Left renal cortex interstitium (tissue), 4 donors: ENCODE measurements around the gene NAXD. TPM values are rescaled to one million over a fixed set of nuclear protein-coding genes. Genes with fewer than 3 reads are reported as not detected.
"Not testable (repeated sequence)": the region's sequence is repeated elsewhere in the genome, so short reads cannot be mapped to it uniquely, and the experiment has no call there.

Experiments used
- DNase-seq, 4 donors: peaks; one replicate each; pipeline ENCODE4 v3.0.0-alpha.2; 2013; ENCODE audit warnings: low read depth in 4 of 4, low spot score in 2 of 4, missing footprints in 1 of 4
- polyA plus RNA-seq, 4 donors: library from polyadenylated mRNA; unstranded; fragments of 120-200 nt; gene quantifications; one replicate each; pipeline ENCODE4 v1.2.1, GENCODE V29; 2013; ENCODE audit not compliant: insufficient read length in 4 of 4

The NAXD gene
- polyA plus RNA-seq, 4 donors = 42.0 to 48.5 (median 46.2) TPM

DNA sequence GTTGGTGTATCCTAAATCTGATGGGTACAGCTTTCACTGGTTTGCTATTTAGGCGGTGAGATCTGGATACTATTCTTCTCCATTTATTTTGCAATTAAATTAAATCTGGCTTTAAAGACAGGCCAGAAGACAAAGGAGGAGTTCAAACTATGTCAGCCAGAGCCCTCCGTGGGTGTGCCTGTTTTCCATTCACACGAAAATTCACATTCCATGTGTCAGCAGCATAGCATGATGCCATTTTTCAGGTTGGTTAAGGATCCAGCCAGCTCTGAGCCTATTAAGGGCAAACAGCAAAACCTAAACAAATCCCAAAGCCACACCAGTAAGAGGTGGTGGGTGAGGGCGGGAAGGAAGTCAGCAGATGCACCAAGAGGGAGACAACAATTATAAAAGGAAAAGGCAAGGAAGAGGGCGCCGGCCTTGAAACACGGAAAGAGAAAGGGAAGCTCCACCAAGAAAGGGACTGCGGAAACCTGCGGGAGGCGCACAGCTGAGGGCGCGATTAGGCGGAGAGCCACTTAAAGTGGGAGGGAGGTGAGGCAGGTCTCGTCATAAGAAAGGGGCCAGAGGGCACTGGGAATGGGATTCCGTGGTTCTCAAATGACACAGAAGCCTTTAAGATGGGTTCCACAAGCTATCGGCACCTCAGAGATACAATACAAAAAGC lies 47.6 kb downstream of the NAXD start:
- DNase-seq = no peak

DNA sequence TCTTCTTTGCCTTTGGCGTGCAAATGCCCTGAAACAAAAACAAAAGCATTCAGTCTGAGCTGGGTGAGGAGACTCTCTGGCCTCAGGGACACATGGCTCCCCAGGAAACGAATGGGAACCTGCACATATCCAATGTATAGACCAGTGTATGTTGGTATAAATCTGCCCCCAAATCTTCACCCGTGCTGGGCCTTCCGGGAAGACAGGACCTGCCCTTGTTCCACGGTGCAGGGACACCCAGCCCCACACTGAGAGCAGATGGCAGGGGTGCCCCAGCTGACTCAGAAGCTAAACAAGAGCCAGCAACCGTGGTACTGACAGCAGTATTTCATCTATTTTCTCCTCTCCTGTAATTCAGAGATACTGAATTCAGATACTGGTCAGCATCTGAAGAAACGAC lies 48.1 kb downstream of the NAXD start:
- DNase-seq = no peak

DNA sequence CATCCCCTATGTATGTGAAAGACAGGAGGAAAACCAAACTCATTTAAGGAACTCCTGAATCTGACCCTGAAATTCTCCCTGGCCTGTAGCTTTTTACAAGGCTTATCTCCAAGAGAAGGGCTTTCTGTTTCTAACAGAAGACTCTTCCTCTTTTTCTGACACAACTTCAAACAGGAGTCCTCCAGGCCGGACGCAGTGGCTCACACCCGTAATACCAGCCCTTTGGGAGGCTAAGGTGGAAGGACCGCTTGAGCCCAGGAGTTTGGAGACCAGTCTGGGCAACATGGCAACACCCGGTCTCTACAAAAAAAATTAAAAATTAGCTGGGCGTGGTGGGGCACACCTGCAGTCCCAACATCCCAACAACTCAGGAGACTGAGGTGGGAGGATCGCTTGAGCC lies 48.7 kb downstream of the NAXD start:
- DNase-seq = no peak

DNA sequence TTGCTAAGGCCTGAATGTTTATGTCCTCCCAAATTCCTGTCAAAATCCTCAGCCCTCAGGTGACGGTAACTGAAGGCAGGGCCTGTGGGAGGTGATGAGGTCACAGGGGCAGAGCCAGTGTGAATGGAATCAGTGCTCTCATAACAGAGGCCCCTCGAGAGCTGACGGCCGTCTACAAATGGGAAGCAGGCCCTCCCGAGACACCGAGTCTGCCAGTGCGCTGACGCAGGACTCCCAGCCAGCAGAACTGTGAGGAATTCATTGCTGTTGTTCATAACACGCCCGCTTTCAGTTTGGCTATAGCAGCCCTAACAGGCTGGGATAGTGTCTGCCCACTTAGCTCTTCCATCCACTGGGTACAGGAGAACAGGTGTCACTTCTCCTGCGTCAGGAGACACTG lies 49.3 kb downstream of the NAXD start:
- DNase-seq = no peak

DNA sequence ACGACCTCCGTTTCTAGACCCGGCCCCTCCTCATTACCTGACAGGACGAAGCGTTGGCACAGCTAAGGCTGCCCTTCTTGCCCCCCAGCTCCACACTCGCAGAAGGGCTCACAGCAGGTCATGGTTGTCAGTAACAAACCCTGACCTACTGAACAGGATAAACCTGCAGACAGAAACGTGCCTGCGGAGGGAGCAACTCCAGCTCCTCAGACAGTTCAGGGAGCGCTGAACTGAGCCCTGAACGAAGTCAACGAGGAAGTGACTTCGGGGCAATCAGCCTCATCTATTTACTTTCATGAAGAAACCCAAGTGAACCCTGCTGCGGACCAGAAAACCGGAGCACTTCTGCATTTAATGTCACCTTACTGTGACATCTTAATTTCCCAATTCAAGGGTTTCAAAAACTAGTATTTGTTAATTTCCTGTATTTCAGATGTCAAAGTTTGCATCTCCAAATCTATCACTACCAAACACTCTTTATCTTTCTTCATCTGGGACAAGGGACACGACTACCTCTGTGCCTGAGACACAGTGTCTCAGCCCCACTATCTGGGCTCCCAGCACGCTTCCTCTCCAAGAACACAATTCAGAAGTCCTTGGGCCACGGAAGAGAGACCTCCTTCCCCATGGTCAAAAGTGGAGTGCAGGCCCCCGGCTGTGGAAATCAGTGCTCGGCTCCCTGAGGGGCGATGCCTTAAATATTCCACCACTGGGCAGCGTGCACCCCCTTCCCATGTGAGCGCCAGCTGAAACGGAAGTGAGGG lies 50.3 kb downstream of the NAXD start:
- DNase-seq = no peak

DNA sequence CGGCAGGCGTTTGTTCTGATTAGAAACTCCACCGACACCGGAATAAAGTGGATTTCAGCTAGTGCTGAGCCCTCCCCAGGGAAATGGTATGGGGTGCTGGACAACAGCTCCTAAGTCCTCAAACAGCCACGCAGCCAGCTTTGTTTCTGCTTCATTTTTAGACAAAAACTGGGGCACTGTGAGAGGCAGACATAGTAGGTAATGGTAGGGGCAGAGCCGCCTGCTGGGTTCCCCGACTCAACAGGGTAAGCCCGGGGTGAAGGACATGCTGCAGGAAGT lies 50.8 kb downstream of the NAXD start:
- no peak for DNase-seq

DNA sequence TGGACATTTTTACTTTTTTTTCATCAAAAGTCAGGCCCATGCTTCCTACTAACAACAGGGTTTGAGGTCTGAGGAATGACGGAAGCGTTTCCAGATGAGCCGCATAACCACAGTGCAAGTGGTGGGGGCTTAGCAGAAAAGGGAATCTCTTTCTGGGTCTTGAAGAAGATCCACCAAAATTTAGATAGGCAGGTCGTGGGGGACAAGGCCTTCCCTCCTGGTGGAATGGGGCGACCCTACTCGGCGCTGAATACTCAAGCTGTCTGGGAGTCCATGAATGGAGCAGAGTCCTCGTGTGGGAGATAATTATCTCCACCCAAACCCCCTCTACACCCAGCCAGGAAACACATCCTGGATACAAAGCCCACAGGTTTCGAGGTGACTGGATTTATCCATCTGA lies 53.7 kb downstream of the NAXD start:
- DNase-seq = no peak

DNA sequence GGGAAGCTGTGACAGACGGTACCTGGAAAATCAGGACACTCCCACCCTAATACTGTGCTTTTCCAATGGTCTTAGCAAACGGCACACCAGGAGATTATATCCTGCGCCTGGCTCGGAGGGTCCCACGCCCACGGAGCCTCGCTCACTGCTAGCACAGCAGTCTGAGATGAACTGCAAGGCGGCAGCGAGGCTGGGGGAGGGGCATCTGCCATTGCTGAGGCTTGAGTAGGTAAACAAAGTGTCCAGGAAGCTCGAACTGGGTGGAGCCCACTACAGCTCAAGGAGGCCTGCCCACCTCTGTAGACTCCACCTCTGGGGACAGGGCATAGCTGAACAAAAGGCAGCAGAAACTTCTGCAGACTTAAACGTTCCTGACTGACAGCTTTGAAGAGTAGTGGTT lies 54.5 kb downstream of the NAXD start:
- not testable (repeated sequence) for DNase-seq

DNA sequence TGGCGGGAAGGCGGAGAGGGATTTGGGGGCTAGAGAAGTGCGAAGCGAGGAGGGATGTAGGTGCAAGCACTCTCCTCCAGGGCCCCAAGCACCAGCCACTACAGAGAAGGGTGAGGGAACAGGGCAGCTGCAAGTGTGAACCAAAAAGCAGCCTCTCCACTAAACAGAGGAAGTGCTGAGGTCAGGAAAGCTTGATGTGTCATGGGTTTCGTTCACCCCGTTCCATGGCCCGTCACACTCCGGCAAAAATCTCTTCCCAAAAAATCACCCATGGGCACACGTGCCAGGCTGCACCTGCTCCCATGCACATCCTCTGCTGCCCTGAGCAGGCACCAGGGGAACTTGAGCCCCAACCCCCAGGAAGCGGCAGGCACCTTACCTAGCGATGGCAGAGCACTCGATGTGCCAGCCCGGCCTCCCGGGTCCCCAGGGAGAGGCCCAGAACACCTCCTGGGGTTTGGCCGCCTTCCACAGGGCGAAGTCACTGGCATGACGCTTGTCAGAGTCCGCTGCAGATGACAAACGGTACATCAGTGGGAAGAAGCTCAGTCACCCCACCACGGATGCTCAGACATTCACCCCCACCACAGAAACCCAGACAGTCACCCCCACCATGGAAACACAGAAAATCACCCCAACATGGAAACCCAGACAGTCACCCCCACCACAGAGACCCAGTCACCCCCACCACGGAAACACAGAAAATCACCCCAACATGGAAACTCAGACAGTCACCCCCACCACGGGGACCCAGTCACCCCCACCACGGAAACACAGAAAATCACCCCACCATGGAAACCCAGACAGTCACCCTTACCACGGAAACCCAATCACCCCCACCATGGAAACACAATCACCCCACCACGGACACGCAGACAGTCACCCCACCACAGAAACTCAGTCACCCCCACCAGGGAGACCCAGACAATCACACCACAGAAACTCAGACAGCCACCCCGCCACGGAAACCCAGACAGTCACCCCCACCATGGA lies 61.5 kb downstream of the NAXD start:
- DNase-seq = no peak

DNA sequence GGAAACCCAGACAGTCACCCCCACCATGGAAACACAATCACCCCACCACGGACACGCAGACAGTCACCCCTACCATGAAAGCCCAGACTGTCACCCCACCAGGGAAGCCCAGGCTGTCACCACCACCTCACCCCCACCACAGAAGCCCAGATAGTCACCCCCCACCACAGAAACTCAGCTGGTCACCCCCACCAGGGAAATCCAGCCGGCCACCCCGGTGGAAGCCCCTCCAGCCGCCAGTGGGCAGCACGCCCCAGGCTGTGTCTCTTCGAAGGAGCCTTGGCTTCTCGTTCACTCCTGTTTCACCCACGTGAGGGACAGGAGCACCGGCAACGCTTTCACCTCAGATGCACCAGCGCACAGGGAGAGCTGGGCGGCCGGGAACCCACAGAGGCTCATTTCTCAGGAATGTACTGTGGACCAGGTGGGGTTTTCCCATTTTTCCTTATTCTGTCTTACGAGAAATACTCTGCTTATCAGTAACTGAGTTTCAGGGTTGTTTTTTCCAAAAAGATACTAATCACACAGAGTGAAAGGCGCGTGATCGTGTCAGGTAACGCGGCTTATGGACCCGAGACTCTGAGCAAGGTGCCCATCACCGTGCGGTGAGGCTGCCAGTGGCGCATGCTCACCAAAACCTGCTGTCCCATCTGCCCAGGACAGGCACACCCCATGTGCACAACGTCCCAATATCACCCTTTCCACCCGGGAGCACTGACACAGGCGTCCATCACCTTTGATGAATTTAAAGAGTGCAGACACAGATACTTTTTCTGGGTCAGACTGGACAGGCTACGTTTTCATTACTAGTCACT lies 62.6 kb downstream of the NAXD start:
- no peak for DNase-seq

DNA sequence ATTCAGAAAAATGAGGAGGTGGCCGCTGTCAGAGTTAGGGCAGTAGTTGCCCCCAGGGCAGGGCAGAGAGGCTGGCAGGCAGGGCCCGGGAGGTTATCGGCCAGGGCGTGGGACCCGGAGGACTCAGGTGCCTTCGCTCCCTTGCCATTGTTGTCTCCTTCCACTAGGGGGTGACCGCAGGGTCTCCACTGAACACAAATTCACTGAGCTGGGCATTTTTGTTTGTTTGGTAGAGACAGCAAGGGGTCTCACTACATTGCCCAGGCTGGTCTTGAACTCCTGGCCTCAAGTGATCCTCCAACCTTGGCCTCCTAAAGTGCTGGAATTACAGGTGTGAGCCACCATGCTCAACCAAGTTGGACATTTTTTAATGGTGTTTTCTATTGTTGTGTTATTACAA lies 65.5 kb downstream of the NAXD start:
- no peak for DNase-seq

DNA sequence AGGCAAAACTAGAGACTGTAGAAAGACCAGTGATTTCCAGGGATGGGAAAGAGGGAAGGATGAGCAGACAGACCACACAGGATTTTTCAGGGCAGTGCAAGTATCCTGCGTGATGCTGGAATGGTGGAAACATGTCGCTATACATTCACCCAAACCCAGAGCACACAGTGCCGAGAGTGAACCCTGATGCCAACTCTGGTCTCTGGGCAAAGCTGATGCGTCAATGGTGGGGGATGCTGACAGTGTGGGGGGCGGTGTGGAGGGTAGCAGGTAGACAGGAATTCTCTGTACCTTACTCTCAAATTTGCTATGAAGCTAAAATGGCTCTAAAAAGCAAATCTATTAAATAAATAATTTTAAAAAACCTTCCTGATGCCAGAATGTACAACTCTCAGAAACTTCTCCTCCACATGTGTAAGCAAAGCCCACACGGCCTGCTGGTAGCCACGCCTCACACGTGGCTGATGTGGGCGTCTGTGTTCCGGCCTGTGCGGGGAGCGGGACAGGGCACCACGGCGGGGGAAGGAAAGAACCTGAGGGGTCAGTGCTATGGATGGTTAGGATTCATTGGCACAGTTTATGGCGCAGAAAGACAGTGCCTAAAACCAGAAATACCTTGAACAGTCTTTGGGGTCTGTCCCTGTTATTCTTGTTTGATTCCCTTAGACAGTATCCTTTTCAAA lies 66.7 kb downstream of the NAXD start:
- no peak for DNase-seq

DNA sequence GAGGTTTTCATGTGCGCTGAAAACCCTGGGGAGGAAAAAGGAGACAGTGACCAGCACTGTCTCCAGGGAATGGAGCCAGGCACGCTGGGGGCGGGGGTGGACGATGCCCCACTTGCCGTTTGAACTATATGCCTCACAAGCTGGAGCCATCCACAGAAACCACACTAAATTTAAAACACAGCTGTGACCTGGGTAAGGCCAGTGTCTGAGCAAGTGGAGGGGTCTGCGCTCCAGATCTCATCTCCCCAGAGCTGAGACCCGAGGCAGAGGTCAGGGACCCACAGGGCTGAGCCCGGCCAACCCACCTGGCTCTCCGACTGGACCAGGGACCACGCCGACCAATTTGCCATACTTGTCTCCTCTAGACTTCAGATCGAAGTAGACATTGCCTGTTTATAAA lies 67.4 kb downstream of the NAXD start:
- no peak for DNase-seq

DNA sequence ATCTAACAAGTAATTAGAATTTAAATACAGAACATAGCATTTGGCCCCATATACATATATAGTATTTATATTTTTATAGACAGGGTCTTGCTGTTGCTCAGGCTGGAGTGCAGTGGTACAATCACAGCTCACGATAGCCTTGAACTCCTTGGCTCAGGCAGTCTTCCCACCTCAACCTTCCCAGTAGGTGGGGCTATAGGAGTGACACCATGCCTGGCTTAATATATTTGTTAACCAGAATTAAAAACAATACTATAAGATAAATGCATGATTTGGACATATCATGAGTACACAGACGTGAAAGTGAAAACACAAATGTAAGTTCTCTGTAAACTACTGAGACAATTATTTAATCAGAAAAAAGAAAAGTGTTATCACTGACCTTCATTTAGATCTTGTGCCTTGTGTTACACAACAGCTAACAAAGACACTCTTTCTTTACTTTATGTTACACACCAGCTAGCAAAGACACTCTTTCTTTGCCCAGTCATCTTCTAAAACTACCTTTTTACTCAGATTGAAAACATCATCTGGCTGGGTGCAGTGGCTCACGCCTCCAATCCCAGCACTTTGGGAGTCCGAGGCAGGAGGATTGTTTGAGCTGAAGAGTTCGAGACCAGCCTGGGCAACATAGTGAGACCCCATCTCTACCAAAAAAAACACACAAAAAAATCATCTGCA lies 68.0 kb downstream of the NAXD start:
- DNase-seq = no peak

DNA sequence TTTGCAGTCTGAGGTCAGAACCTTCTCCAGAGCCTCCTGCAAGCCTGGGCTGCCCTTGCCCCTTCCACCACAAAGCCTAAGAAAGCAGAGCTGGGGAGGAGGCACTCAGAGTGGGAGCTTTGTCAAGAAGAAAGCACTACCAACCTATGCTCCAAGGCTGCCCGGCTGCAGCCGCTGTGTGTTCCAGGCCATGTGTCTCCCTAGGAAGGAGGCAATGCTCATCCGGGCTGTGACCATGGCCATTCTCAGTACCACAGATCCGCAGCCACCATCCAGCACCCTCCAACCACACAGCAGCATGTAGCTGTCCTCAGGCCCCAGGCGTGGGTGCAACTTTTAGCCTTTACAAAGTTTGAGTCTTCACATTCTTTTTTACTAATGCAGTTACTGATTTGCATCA lies 68.6 kb downstream of the NAXD start:
- no peak for DNase-seq

DNA sequence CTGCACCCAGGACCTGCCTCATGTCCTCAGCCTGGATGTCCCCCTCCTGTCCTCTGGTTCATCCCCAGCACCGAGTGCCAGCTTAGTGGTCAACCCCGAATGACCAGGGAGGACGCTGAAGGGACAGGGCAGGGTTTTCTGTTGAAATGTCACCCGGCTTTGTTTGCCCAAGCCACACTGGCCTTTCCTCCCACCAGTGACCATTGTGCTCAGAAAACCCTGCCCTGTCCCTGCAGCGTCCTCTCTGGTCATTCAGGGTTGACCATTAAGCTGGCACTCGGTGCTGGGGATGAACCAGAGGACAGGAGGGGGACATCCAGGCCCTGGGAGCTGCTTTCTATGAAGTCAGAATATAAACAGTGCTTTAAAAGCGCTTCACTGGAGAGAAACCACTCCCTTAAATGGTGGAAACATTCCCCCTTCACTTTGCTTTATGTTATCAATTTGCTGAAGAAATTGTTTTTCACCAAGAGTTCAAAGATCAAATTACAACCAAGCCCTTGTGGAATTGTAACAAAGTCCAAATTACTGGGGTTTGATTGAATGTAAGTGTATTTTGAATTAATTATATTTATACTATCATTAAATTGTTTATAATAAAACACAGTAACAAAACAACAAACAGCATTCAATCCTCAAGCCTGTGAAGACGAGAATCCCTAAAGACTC lies 69.2 kb downstream of the NAXD start:
- DNase-seq = no peak

DNA sequence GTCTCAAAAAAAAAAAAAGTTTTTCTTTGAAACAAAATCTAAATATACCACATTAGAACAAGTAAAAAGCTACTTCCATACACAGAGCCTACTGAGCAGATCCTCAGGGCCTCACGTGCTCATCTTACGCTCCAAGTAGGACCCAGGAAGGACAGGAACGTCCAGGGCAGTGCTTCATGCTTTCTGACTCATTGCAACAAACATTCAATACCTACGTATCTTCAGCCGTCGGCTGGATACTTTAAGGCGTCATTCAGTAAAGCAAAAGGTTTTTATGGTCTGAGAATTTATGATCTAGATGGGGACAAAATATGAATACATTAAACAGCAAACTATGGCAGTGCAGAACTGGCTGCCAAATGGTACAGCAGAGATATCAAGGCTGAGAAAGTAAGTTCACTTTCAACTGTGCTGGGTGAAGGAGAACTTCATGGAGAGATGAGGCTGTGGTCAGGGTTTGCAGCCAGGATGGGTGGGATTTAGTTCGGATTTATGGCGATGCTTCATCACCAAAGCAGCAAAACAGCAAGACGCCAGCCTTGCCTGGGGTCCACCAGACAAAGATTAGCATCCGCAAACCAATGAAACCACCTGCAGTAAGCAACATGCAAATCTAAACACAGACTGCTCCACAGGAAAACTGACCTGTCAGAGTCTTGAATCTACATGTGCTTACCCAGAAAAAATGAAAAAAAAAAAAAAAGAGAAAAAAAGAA lies 70.1 kb downstream of the NAXD start:
- no peak for DNase-seq

DNA sequence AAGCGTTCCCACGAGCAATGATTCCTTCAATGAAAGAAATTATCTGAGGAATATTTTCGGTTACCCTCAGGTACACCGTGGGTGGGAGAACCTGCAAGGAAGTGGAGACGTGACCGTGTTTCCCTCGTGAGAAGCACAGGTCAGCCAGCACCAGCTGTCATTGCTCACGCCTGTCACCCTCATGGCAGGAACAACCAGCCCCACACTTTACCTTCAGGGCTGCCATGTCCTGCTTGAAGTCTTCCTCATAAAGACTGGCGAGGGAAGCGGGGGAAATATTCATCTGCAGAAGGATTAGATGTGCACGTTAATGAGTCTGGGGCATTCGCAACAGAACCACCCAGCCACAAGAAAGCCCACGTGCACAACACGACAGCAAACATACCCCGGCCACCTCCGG lies 72.4 kb downstream of the NAXD start:
- no peak for DNase-seq
